ENCODE measurements around the gene PDZRN4. TPM values are rescaled to one million over a fixed set of nuclear protein-coding genes. Genes with fewer than 3 reads are reported as not detected.

Gene PDZRN4
- total and polyA plus RNA-seq, 2 donors (not counting 3 experiments of a cell fraction or from before 2014, with no cell fraction given) = not detected

GRCh38 chr12:41520869-41521268 is 332.7 kb downstream of the PDZRN4 start:
- dilution Hi-C loops (cut with MboI; ENCODE audit: extremely low pct_ligation_motif_present, low sequenced_read_pairs) = no loop called here
- H3K27ac ChIP-seq (ENCODE audit: insufficient read depth, low read depth, low read length) = peak overlapping the region; percentile 89
- FAIRE-seq (no peak), DNase-seq (ENCODE audit: low read depth, low spot score) (no peak)
- TF ChIP-seq CTCF (IDR thresholded peaks at IDR 0.05; ENCODE audit: extremely low read depth in 1 of 2, insufficient read depth in 1 of 2, low read depth in 1 of 2, low read length in 2 of 2) (no peak), MAX (IDR thresholded peaks at IDR 0.05; ENCODE audit: insufficient read depth, insufficient read length) (no peak), POLR2A (IDR thresholded peaks at IDR 0.05; ENCODE audit: low read depth, low read length) (no peak), POLR2AphosphoS5 (IDR thresholded peaks at IDR 0.05; ENCODE audit: insufficient read depth, low read depth, low read length) (no peak), GATA2 (IDR thresholded peaks at IDR 0.05; ENCODE audit: insufficient read depth, insufficient read length, low read depth, low read length) (no peak), FOS (IDR thresholded peaks at IDR 0.05; ENCODE audit: borderline replicate concordance, insufficient read depth, low read length) (no peak), EZH2 (IDR thresholded peaks at IDR 0.05; ENCODE audit: borderline replicate concordance, low read depth, low read length, severe bottlenecking) (no peak), MYC (IDR thresholded peaks at IDR 0.05; ENCODE audit: low read depth, low read length) (no peak), JUN (IDR thresholded peaks at IDR 0.05; ENCODE audit: borderline replicate concordance, insufficient read depth, insufficient read length, low read depth) (no peak)
- H3K9me3 ChIP-seq (replicated peaks; ENCODE audit: control insufficient read depth, insufficient read depth, low read length) = no peaks in the 10 kb centered on the region
- no peaks in the 10 kb centered on the region for H4K20me1 ChIP-seq (replicated peaks; ENCODE audit: control insufficient read depth, extremely low read depth, insufficient read depth, low read length)
- no peak overlapping the region for H3K4me3 ChIP-seq (replicated peaks in 1 of 3; ENCODE audit: insufficient read depth in 1 of 3, low read depth in 1 of 3, low read length in 3 of 3)
- peak overlapping the region; percentile 97 for H3K4me2 ChIP-seq (ENCODE audit: insufficient read depth, low read length)
- POLR2A ChIA-PET = no interaction called here
- intact Hi-C loops (cut with micrococcal nuclease) = loop anchor here (10.0 kb wide), 4 partner anchors 144 to 574 kb away; no protein-coding TSS in a partner anchor
- H2AFZ ChIP-seq (ENCODE audit: low read depth, low read length) = no peak overlapping the region
- no peaks in the 10 kb centered on the region for H3K27me3 ChIP-seq (ENCODE audit: control insufficient read depth in 2 of 2, insufficient read depth in 2 of 2, low read length in 2 of 2)
- no peaks in the 10 kb centered on the region for H3K79me2 ChIP-seq (ENCODE audit: control insufficient read depth, insufficient read depth, low read length)
- CTCF ChIA-PET = interaction anchor here (1.5 kb wide), 1 partner anchor 153 kb away, joined by 3 read pairs; no protein-coding TSS in a partner anchor
- no peaks in the 10 kb centered on the region for H3K36me3 ChIP-seq (ENCODE audit: control insufficient read depth in 2 of 2, extremely low read depth in 1 of 2, insufficient read depth in 2 of 2, low read length in 2 of 2)
- no TSS peak for BruUV-seq (replicated peaks)
- no peak overlapping the region for H3K9ac ChIP-seq (replicated peaks; ENCODE audit: extremely low read depth, insufficient read depth, low read length)
- no peaks in the 10 kb centered on the region for H3K9me1 ChIP-seq (replicated peaks; ENCODE audit: control insufficient read depth, extremely low read depth, insufficient read depth, low read length)
- peaks cover 19% of the 10 kb centered on the region for H3K4me1 ChIP-seq (ENCODE audit: control insufficient read depth, extremely low read depth, insufficient read depth, low read length)
